Mammary epithelial cell (primary cell): ENCODE data around the gene ABR.

ENCODE experiments used
- CTCF ChIP-seq, 2 donors: IDR thresholded peaks in 1 of 2; conservative IDR thresholded peaks in 1 of 2; 2 replicates each; pipeline ENCODE4 v1.5.1; 2011 to 2012; ENCODE audit warnings: inconsistent platforms in 2 of 2, low read length in 2 of 2, mild to moderate bottlenecking in 2 of 2, control low read depth in 1 of 2, low read depth in 1 of 2; ENCODE audit not compliant: insufficient read depth in 1 of 2; ENCODE audit errors: extremely low read depth in 1 of 2
- EZH2 ChIP-seq: IDR thresholded peaks from 2 replicates; pipeline ENCODE4 v1.6.1; 2012; ENCODE audit warnings: low read length, inconsistent platforms, borderline replicate concordance

- TF ChIP-seq CTCF (conservative IDR thresholded peaks at IDR 0.05 in 1 of 2, IDR thresholded peaks at IDR 0.05 in 1 of 2; ENCODE audit: extremely low read depth in 1 of 2, insufficient read depth in 1 of 2, low read depth in 1 of 2, low read length in 2 of 2), result no peak
- TF ChIP-seq EZH2, result no peak
Observed at GRCh38 chr17:1188812-1189504, 9.2 kb upstream of the ABR start.
